SH-SY5Y (cell line): ENCODE data around the gene PIK3R3.

ENCODE experiments used
- GATA2 ChIP-seq: IDR thresholded peaks from 2 replicates; pipeline ENCODE4 v1.6.1; 2011; ENCODE audit warnings: mild to moderate bottlenecking, low read depth, low read length
- GATA3 ChIP-seq: IDR thresholded peaks from 2 replicates; pipeline ENCODE4 v1.6.1; 2011; ENCODE audit warnings: low read depth, mild to moderate bottlenecking, low read length, moderate library complexity

GRCh38 chr1:46053734-46054133 is 78.7 kb downstream of the PIK3R3 start:
- TF ChIP-seq GATA2 (no peak), GATA3 (no peak)
